K562 (cell line): ENCODE results near the gene ATAD5. TPM values are rescaled to one million over a fixed set of nuclear protein-coding genes. Genes with fewer than 3 reads are reported as not detected.

Source experiments
- ATAC-seq: fragments of 200-7000 bp; cut with Tn5 transposase; 3 replicates; pipeline ENCODE4 v1.9.1; 2020; ENCODE audit warnings: moderate library complexity
- BruUV-seq: library from RNA; stranded (reverse); fragments of 400-500 nt; replicated peaks from 2 replicates; lab custom pipeline; 2021; lab: Mats Ljungman, UMichigan
- CTCF ChIA-PET: fragments of 300-600 bp; formaldehyde crosslinking; extraction: SDS; loops from one replicate; lab custom pipeline; 2021; ENCODE audit warnings: low intra/inter-chr PET ratio; lab: Yijun Ruan, JAX
- POLR2A ChIA-PET: fragments of 300-600, 350-650 bp; sonication (Branson Sonifier 250); formaldehyde crosslinking; extraction: SDS; loops from one replicate; lab custom pipeline; 2021; ENCODE audit warnings: antibody characterized with exemption, inconsistent platforms; lab: Yijun Ruan, JAX
- DNase-seq, 4 experiments: peaks; one replicate each; pipeline versions ENCODE4 v3.0.0 to v3.0.0-alpha.2; 2011 to 2018; ENCODE audit warnings: low spot score in 3 of 4, mixed read lengths in 3 of 4; ENCODE audit errors: extremely low read depth in 1 of 4
- FAIRE-seq: peaks from 2 replicates; lab custom pipeline; 2011; peaks lifted over from hg19 to GRCh38; lab: Jason Lieb, UNC
- H2AFZ ChIP-seq: 2 replicates; pipeline ENCODE4 v1.6.0; 2011; ENCODE audit warnings: low read depth, low read length, control low read depth, inconsistent platforms
- H3K27ac ChIP-seq: fragments of 200-600 bp; 3 replicates; pipeline ENCODE4 v1.8.0; 2011; ENCODE audit warnings: low read depth, mild to moderate bottlenecking, control low read depth, inconsistent platforms, low read length, moderate library complexity, mixed read lengths; ENCODE audit errors: extremely low read depth
- H3K27me3 ChIP-seq, 2 experiments: fragments of 300-600 bp in 1 of 2; 2 replicates in 1 of 2; 3 replicates in 1 of 2; pipeline versions ENCODE4 v1.6.0 to v1.8.0; 2011; ENCODE audit warnings: inconsistent platforms in 2 of 2, low read length in 2 of 2, mild to moderate bottlenecking in 1 of 2, mixed read lengths in 1 of 2, moderate library complexity in 1 of 2; ENCODE audit not compliant: control insufficient read depth in 2 of 2, insufficient read depth in 2 of 2
- H3K36me3 ChIP-seq: fragments of 300-600 bp; 3 replicates; pipeline ENCODE4 v1.8.0; 2011; ENCODE audit warnings: mild to moderate bottlenecking, low read length, inconsistent platforms; ENCODE audit not compliant: control insufficient read depth, insufficient read depth
- H3K4me1 ChIP-seq, 2 experiments: fragments of 200-600 bp in 1 of 2; replicated peaks in 1 of 2; 2 replicates in 1 of 2; 3 replicates in 1 of 2; pipeline versions ENCODE4 v1.5.1 to v1.8.0; 2011; ENCODE audit warnings: inconsistent platforms in 2 of 2, low read length in 2 of 2, mild to moderate bottlenecking in 1 of 2, mixed read lengths in 1 of 2, moderate library complexity in 1 of 2; ENCODE audit not compliant: control insufficient read depth in 2 of 2, insufficient read depth in 2 of 2
- H3K4me2 ChIP-seq: 2 replicates; pipeline ENCODE4 v1.6.1; 2011; ENCODE audit warnings: low read length, control low read depth, inconsistent platforms, mixed read lengths; ENCODE audit not compliant: insufficient read depth
- H3K4me3 ChIP-seq: fragments of 200-600 bp; sonication (generic), shearing (Covaris generic); 2 replicates; pipeline ENCODE4 v1.5.1; 2016; ENCODE audit warnings: control low read depth, inconsistent platforms
- H3K79me2 ChIP-seq: fragments of 200-600 bp; 3 replicates; pipeline ENCODE4 v1.8.0; 2011; ENCODE audit warnings: low read length, inconsistent platforms; ENCODE audit not compliant: control insufficient read depth, insufficient read depth
- H3K9ac ChIP-seq, 2 experiments: 2 replicates each; pipeline versions ENCODE4 v1.6.0 to v1.6.1; 2011; ENCODE audit warnings: low read depth in 2 of 2, low read length in 2 of 2, control low read depth in 1 of 2, inconsistent platforms in 1 of 2, mild to moderate bottlenecking in 1 of 2, mixed read lengths in 1 of 2; ENCODE audit not compliant: insufficient read depth in 1 of 2
- H3K9me1 ChIP-seq: one replicate; pipeline ENCODE4 v1.6.0; 2011; ENCODE audit warnings: inconsistent platforms, mild to moderate bottlenecking, low read length, moderate library complexity; ENCODE audit not compliant: control insufficient read depth, insufficient read depth
- H3K9me3 ChIP-seq: replicated peaks from 2 replicates; pipeline ENCODE4 v1.5.1; 2011; ENCODE audit warnings: low read depth, low read length, inconsistent platforms; ENCODE audit not compliant: control insufficient read depth, insufficient read depth
- H4K20me1 ChIP-seq: replicated peaks from 2 replicates; pipeline ENCODE4 v1.6.1; 2011; ENCODE audit warnings: low read length, inconsistent platforms, mixed read lengths; ENCODE audit not compliant: control insufficient read depth, insufficient read depth
- CC2D1A ChIP-seq: fragments of 450-650 bp; IDR thresholded peaks from 2 replicates; pipeline ENCODE4 v1.6.1; 2017; ENCODE audit warnings: mild to moderate bottlenecking
- CREB1 ChIP-seq, 2 experiments: sonication (generic) in 1 of 2; formaldehyde crosslinking in 1 of 2; IDR thresholded peaks; 2 replicates each; pipeline versions ENCODE4 v1.6.1 to v1.8.0; 2012 to 2022; ENCODE audit warnings: inconsistent platforms in 1 of 2, mild to moderate bottlenecking in 1 of 2, missing genetic modification reagents in 1 of 2, moderate library complexity in 1 of 2
- CREB3 ChIP-seq: fragments of 450-650 bp; conservative IDR thresholded peaks from 2 replicates; pipeline ENCODE4 v1.6.1; 2016; ENCODE audit warnings: missing genetic modification characterization, low read depth, mild to moderate bottlenecking, missing compliant biosample characterization, moderate library complexity
- CREB5 ChIP-seq: fragments of 250-450 bp; sonication (Bioruptor Pico); IDR thresholded peaks from 2 replicates; pipeline ENCODE4 v1.5.0; 2020; ENCODE audit warnings: mild to moderate bottlenecking
- DDX20 ChIP-seq: fragments of 450-650 bp; IDR thresholded peaks from 2 replicates; pipeline ENCODE4 v1.6.1; 2016; ENCODE audit warnings: missing genetic modification characterization, low read depth, mild to moderate bottlenecking, missing compliant biosample characterization, moderate library complexity
- ETV1 ChIP-seq: fragments of 450-650 bp; conservative IDR thresholded peaks from 2 replicates; pipeline ENCODE4 v1.6.1; 2016; ENCODE audit warnings: missing genetic modification characterization, control low read depth, low read depth, missing compliant biosample characterization
- HCFC1 ChIP-seq: IDR thresholded peaks from 2 replicates; pipeline ENCODE4 v1.6.1; 2012; ENCODE audit warnings: low read depth, low read length, improper control_type of control experiment
- JUND ChIP-seq, 2 experiments: IDR thresholded peaks; 2 replicates in 1 of 2; 3 replicates in 1 of 2; pipeline ENCODE4 v1.6.1; 2011; ENCODE audit warnings: borderline replicate concordance in 2 of 2, low read depth in 2 of 2, low read length in 2 of 2, improper control_type of control experiment in 1 of 2, missing biosample characterization in 1 of 2, missing genetic modification characterization in 1 of 2, missing genetic modification reagents in 1 of 2
- POLR2AphosphoS2 ChIP-seq: IDR thresholded peaks from 2 replicates; pipeline ENCODE4 v1.6.1; 2012; ENCODE audit warnings: low read length, improper control_type of control experiment
- RBM34 ChIP-seq: fragments of 200-400 bp; formaldehyde crosslinking; IDR thresholded peaks from 2 replicates; pipeline ENCODE4 v1.6.1; 2018; ENCODE audit warnings: low read length, borderline replicate concordance; ENCODE audit not compliant: insufficient read depth
- SMARCA4 ChIP-seq: fragments of 450-650 bp; IDR thresholded peaks from 2 replicates; pipeline ENCODE4 v1.6.1; 2016
- SMARCE1 ChIP-seq: fragments of 450-650 bp; IDR thresholded peaks from 2 replicates; pipeline ENCODE4 v1.7.1; 2016; ENCODE audit warnings: mild to moderate bottlenecking
- TAF15 ChIP-seq: fragments of 200-400 bp; formaldehyde crosslinking; IDR thresholded peaks from 2 replicates; pipeline ENCODE4 v1.6.1; 2017; ENCODE audit warnings: mild to moderate bottlenecking, low read depth, low read length, moderate library complexity
- ZNF282 ChIP-seq: sonication (generic); formaldehyde crosslinking; IDR thresholded peaks from 2 replicates; pipeline ENCODE4 v1.8.1; 2023; ENCODE audit warnings: missing genetic modification reagents
- ZNF830 ChIP-seq: fragments of 250-450 bp; sonication (Bioruptor Pico); IDR thresholded peaks from 2 replicates; pipeline ENCODE4 v1.5.0; 2021; ENCODE audit warnings: mild to moderate bottlenecking
- WGBS: fragments of 100-300 bp; shearing (Covaris generic); methylation state at CpG from one replicate; pipeline ENCODE4 v1.1.6; 2016; ENCODE audit warnings: low coverage, mixed read lengths; ENCODE audit not compliant: insufficient coverage; ENCODE audit errors: missing lambda C conversion rate; 5-methylcytosine and 5-hydroxymethylcytosine counted together
- in situ Hi-C: fragments of 300-500 bp; cut with MboI; formaldehyde crosslinking; loops from 4 replicates; pipeline ENCODE4 v1.15.0; 2018; ENCODE audit warnings: inconsistent platforms, mixed read lengths
- intact Hi-C: fragments of 100-400 bp; cut with micrococcal nuclease; formaldehyde crosslinking; loops from 2 replicates; pipeline ENCODE4 v1.14.2; 2022
- polyA plus RNA-seq, 8 experiments: library from polyadenylated mRNA; depleted of rRNA in 4 of 8; stranded (reverse) in 5 of 8; unstranded in 3 of 8; fragments of >200 nt; fragmentation: Nextera tagmentation in 2 of 8; fragmentation: Illumina TruSeq in 1 of 8; extraction: Ambion mirVana in 2 of 8; extraction: Trizol in 1 of 8; gene quantifications; 2 replicates each; pipeline versions ENCODE4 v1.2.1 to v1.2.3, GENCODE V29; 2011 to 2014; ENCODE audit warnings: inconsistent platforms in 1 of 8, missing spikeins in 1 of 8
- total RNA-seq, 7 experiments: library from RNA; depleted of rRNA in 6 of 7; stranded (reverse); fragments of >200 nt in 6 of 7; fragmentation: Illumina TruSeq in 2 of 7; extraction: Trizol in 2 of 7; gene quantifications; 2 replicates each; pipeline versions ENCODE4 v1.2.1 to v1.2.3, GENCODE V29; 2011 to 2021; ENCODE audit warnings: low replicate concordance in 1 of 7
- TF ChIP-seq, protein P1 (sequence below): fragments of 450-650 bp; IDR thresholded peaks from one replicate; pipeline ENCODE4 v1.6.1; 2018; ENCODE audit warnings: mild to moderate bottlenecking, moderate library complexity; ENCODE audit not compliant: partially characterized antibody
- TF ChIP-seq, protein P2 (sequence below), 2 experiments: IDR thresholded peaks; 2 replicates each; pipeline ENCODE4 v1.6.1; 2011; ENCODE audit warnings: borderline replicate concordance in 1 of 2, control low read depth in 1 of 2, low read depth in 1 of 2, low read length in 1 of 2, mild to moderate bottlenecking in 1 of 2, mixed read lengths in 1 of 2, moderate library complexity in 1 of 2; ENCODE audit not compliant: insufficient read depth in 1 of 2, insufficient read length in 1 of 2, poor library complexity in 1 of 2, severe bottlenecking in 1 of 2; ENCODE audit errors: extremely low read depth in 1 of 2

ATAD5 gene
- total and polyA plus RNA-seq, 9 of the 15 experiments (the other 6 are each of a cell fraction or from before 2014, with no cell fraction given): 4.6 to 25.6 (median 19.5) TPM

GRCh38 chr17:30840771-30841170 is 9.0 kb downstream of the ATAD5 start:
- no peak overlapping the region for H2AFZ ChIP-seq
- TF ChIP-seq CREB3 (tag) (no peak), HCFC1 (no peak), SMARCA4 (no peak), CREB5 (CRISPR knock-in tag) (no peak), ZNF830 (CRISPR knock-in tag) (no peak), ETV1 (tag) (no peak), POLR2AphosphoS2 (no peak), CREB1 (IDR thresholded peaks at IDR 0.05) (no peak), CREB1 (CRISPR knock-in tag; IDR thresholded peaks at IDR 0.05) (no peak), TAF15 (no peak), RBM34 (no peak), CC2D1A (no peak), JUND (IDR thresholded peaks at IDR 0.05; ENCODE audit: borderline replicate concordance, low read depth, low read length) (no peak), JUND (tag; IDR thresholded peaks at IDR 0.05; ENCODE audit: borderline replicate concordance, low read depth, low read length) (no peak), DDX20 (tag) (no peak), ZNF282 (CRISPR knock-in tag) (no peak), SMARCE1 (no peak)
- TF ChIP-seq, protein P1, sequence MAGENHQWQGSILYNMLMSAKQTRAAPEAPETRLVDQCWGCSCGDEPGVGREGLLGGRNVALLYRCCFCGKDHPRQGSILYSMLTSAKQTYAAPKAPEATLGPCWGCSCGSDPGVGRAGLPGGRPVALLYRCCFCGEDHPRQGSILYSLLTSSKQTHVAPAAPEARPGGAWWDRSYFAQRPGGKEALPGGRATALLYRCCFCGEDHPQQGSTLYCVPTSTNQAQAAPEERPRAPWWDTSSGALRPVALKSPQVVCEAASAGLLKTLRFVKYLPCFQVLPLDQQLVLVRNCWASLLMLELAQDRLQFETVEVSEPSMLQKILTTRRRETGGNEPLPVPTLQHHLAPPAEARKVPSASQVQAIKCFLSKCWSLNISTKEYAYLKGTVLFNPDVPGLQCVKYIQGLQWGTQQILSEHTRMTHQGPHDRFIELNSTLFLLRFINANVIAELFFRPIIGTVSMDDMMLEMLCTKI: no peak
- TF ChIP-seq, protein P2, sequence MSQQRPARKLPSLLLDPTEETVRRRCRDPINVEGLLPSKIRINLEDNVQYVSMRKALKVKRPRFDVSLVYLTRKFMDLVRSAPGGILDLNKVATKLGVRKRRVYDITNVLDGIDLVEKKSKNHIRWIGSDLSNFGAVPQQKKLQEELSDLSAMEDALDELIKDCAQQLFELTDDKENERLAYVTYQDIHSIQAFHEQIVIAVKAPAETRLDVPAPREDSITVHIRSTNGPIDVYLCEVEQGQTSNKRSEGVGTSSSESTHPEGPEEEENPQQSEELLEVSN (IDR thresholded peaks at IDR 0.05; ENCODE audit: borderline replicate concordance in 1 of 2, extremely low read depth in 1 of 2, insufficient read depth in 1 of 2, insufficient read length in 1 of 2, low read depth in 1 of 2, low read length in 1 of 2, poor library complexity in 1 of 2, severe bottlenecking in 1 of 2): no peak

More at GRCh38 chr17:30840771-30841170, 9.0 kb downstream of the ATAD5 start:
- intact Hi-C loops: no loop called here
- CTCF ChIA-PET: no interaction called here
- ATAC-seq (no peak), DNase-seq (no peak), FAIRE-seq (no peak)
- Histone ChIP-seq H4K20me1 (no peaks in the 10 kb centered on the region), H3K27ac (no peak overlapping the region), H3K36me3 (peaks cover 78% of the 10 kb centered on the region), H3K9ac (no peak overlapping the region), H3K4me1 (no peaks in the 10 kb centered on the region), H3K9me3 (no peaks in the 10 kb centered on the region), H3K9me1 (no peaks in the 10 kb centered on the region), H3K4me2 (no peak overlapping the region), H3K4me3 (no peak overlapping the region), H3K27me3 (no peaks in the 10 kb centered on the region), H3K79me2 (peaks cover 9% of the 10 kb centered on the region; the same call in 2 of the 3 replicates)
- in situ Hi-C loops: no loop called here
- 98% methylated on average over 7 of the region's 7 CpGs for WGBS
- no TSS peak for BruUV-seq
- POLR2A ChIA-PET: no interaction called here
